GM19351 (cell line): Measurements from ENCODE around the gene DNAJC30.

Source experiments
- ATAC-seq: cut with Tn5 transposase; IDR thresholded peaks from one replicate; pipeline ENCODE4 v1.9.1; 2021; ENCODE audit warnings: mild to moderate bottlenecking, moderate library complexity; ENCODE audit not compliant: unreplicated experiment

The DNAJC30 gene

GRCh38 chr7:73708961-73709549 lies 25.8 kb upstream of the DNAJC30 start:
- no peak for ATAC-seq

GRCh38 chr7:73707045-73707631 lies 23.9 kb upstream of the DNAJC30 start:
- no peak for ATAC-seq

- ATAC-seq: no peak
These were observed 23.1 kb upstream of the DNAJC30 start for GRCh38 chr7:73706126-73707044.

- no peak for ATAC-seq
These were observed 22.3 kb upstream of the DNAJC30 start for GRCh38 chr7:73705551-73705920.

DNA sequence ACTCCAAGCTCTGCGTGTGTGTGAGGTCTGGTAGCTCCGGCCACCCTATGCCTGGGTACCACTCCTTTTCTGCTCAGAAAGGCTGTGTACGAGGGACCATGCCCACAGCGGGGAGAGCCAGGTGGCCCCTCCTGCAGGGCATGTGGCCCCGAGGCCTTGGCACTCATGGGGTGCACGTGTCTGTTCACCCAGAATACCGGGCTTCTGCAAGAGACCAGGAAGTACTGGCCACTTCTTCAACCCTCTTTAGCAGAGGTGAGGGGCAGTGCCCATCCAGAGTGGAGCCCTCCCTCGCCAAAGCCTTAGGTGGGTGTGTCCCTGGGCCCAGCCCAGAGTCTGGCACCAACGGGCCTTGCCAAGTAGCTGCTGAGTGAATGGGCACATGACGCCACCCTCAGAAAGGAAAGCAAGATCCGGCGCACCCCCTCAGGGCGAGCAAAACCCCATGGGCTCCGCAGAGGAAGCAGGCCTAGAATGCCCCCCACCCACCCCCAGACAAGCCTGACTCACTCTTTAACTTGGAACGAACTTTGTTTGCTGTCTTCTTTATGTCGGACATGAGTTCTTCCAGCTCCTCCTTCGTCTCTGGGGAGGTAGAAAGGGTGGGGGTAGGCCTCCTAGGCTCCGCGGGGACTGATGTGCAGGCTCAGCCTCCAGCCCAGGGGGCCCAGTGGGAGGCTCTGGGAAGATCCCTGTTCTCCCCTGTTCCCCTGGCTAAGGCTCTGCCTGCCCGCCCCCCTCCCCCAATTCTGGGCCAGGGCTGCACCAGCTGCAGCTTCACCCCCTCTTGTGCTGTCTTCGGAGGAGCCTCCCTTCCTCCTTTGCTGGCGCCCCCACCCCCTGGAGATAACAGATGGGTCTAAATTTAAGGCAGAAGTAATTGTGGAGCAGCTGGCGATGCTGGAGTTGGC lies 21.6 kb upstream of the DNAJC30 start:
- ATAC-seq: no peak

- ATAC-seq: no peak
These were observed 20.7 kb upstream of the DNAJC30 start for GRCh38 chr7:73703757-73704639.

- ATAC-seq: no peak
These were observed 20.0 kb upstream of the DNAJC30 start for GRCh38 chr7:73703225-73703624.

DNA sequence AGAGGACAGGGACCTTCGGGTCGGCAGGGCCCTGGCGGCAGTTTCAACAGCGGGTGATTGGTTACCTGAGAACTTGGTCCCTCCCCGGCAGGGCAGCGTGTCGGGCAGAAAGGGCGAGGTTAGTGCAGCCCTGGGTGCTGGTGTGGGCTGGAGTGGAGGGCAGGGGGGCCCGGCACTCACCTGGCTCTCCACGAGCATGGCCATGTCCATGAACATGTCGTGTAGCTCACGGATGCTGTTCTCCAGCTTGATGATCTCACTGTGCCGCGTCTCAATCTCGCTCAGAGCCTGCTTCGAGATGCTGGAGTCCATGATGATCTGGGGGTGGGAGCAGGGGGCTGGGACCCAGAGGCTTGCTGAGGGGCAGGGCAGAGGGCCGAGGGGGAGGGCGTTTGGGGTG lies 19.4 kb upstream of the DNAJC30 start:
- no peak for ATAC-seq

- ATAC-seq: no peak
These were observed 19.0 kb upstream of the DNAJC30 start for GRCh38 chr7:73702226-73702625.

- ATAC-seq: no peak
These were observed 18.2 kb upstream of the DNAJC30 start for GRCh38 chr7:73701357-73701995.

DNA sequence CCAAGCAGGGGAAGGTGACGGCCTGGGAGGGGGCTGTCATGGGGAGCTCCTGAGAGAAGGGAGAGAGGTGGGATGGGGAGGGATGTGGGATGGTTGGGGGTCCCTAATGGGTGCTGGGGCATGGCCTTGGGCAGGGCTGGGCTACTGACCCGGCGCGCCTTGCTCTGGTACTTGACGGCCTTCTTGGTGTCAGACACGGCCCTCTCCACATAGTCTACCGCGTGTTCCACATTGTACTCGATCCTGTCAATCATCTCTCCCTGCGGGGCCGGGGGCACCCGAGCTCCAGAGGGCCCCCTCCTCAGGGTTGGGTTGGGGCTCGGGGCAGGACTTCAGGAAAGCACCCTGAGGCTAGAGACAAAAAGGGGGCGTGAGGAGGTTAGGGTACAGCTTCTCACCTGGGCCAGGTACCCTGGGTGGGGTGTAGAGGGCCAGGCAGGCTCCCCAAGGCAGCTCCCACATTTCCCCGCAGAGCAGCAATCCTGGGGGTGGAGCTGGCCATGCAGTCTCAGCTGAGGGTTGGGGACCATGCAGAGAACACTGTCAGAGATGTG lies 17.4 kb upstream of the DNAJC30 start:
- ATAC-seq: no peak

DNA sequence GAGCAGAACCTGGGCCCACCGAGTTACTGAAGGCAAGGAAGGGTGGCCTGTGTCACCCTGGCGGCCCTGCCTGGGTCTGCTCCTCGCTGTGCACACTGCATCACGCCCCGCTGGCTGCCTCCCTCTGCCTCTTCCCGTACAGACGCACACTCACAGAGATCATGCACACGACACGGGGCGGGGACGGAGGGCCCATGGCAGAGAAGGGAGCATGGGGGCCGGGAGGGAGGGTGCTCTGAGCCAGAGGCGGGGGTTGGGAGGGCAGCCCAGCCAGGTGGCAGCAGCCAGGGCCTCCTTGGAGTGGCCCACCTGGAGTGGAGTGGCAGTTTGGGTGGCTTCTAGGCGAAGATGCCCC lies 16.8 kb upstream of the DNAJC30 start:
- ATAC-seq: no peak

- ATAC-seq: no peak
These were observed 16.3 kb upstream of the DNAJC30 start for GRCh38 chr7:73699370-73700068.

DNA sequence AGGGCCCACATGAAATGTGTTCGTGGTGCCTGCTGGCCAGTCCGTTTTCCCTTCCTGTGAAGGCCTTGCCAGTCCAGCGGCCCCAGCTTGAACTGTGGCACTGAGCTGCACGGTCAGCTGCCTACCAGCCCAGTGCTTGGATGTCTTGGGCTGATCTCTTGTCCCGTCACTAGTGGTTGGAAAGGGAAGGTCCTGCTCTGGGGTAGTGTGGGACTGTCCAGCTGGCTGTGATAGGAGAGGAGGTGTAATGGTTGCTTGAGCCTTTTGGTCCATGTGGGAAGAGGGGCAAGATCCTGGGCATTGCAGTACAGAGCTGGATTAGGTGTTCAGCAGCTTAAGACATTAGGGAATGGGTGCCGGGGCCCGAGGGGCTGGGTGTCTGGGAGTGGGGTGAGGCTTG lies 15.2 kb upstream of the DNAJC30 start:
- no peak for ATAC-seq

DNA sequence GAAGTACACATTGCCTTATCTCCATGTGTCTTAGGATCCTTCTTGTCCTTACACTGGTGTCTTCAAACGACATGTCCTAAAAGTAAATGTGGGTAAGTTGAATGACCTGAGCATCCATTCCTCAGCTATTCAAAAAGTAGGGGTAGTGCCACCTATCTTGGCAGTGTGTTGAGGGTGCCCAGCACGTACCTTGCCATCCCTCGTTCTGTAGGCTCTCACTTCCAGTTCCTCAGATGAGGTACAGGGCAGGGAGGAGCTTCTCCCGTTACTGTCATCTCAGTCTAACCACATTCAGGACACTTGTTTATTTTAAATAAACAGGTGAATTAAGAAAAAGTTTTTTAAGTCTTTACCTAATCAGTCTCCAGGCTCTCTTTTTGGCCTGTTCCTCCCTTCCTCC lies 13.1 kb upstream of the DNAJC30 start:
- ATAC-seq: no peak

GRCh38 chr7:73690646-73691045 lies 7.4 kb upstream of the DNAJC30 start:
- no peak for ATAC-seq

DNA sequence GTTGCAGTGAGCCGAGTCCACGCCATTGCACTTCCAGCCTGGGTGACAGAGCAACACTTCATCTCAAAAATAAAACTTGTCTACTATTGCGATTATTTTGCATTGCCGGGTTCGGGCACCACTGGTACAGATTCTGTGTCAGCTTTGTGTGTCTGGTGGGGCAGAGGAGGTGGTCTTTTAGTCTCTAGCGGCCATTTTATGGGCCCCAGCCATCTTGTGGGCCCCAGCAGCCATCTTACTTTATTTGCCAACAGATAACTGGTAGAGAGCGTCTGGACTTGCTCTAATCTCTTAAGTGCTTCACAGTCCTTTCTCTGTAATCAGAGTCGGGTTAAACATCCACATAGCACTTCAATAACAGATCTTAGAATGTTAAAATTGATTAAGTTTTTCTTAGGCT lies 5.0 kb upstream of the DNAJC30 start:
- ATAC-seq: no peak

DNA sequence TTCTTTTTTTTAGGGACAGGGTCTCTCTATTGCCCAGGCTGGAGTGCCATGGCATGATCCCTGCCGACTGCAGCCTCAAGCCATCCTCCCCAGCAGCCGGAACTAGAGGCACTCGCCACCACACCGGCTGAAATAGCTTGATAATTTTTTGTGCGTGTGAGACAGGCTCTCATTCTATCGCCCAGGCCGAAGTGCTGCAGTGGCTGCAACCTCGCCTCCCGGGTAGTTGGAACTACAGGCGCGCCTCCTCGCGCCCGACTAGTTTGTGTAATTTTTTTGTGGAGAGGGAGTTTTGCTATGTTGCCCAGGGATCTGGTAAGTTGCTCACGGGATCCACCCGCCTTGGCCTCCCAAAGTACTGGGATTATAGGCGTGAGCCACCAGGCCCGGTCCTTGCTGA lies 2.1 kb upstream of the DNAJC30 start:
- no peak for ATAC-seq
